K562 (cell line): ENCODE data around the gene ABCA7. TPM values are rescaled to one million over a fixed set of nuclear protein-coding genes. Genes with fewer than 3 reads are reported as not detected.

Experiments used
- ARID3A ChIP-seq: IDR thresholded peaks from 2 replicates; pipeline ENCODE4 v1.6.1; 2012; ENCODE audit warnings: low read depth, low read length, improper control_type of control experiment, borderline replicate concordance
- ARNT ChIP-seq, 2 experiments: fragments of 450-650 bp; IDR thresholded peaks; 2 replicates each; pipeline ENCODE4 v1.6.1; 2016; ENCODE audit warnings: mild to moderate bottlenecking in 1 of 2
- ATF1 ChIP-seq, 2 experiments: fragments of 450-650 bp in 1 of 2; IDR thresholded peaks; 2 replicates each; pipeline ENCODE4 v1.6.1; 2016; ENCODE audit warnings: missing compliant biosample characterization in 1 of 2, missing genetic modification characterization in 1 of 2
- FOXA3 ChIP-seq, 2 experiments: fragments of 450-650 bp in 1 of 2; sonication (generic) in 1 of 2; formaldehyde crosslinking; IDR thresholded peaks in 1 of 2; conservative IDR thresholded peaks in 1 of 2; 2 replicates each; pipeline versions ENCODE4 v1.4.0 to v1.8.0; 2020 to 2022; ENCODE audit warnings: mild to moderate bottlenecking in 2 of 2, missing genetic modification reagents in 1 of 2
- LEF1 ChIP-seq: fragments of 450-650 bp; IDR thresholded peaks from 2 replicates; pipeline ENCODE4 v1.6.1; 2016; ENCODE audit warnings: mild to moderate bottlenecking
- MLX ChIP-seq, 2 experiments: fragments of 450-650 bp in 1 of 2; sonication (generic) in 1 of 2; formaldehyde crosslinking; conservative IDR thresholded peaks; 2 replicates each; pipeline versions ENCODE4 v1.4.0 to v1.8.1; 2020 to 2022; ENCODE audit warnings: mild to moderate bottlenecking in 1 of 2, missing genetic modification reagents in 1 of 2
- MNT ChIP-seq, 2 experiments: fragments of 450-650 bp; conservative IDR thresholded peaks; 2 replicates each; pipeline ENCODE4 v1.6.1; 2017; ENCODE audit warnings: mild to moderate bottlenecking in 2 of 2, moderate library complexity in 2 of 2
- PKNOX1 ChIP-seq: fragments of 450-650 bp; IDR thresholded peaks from 2 replicates; pipeline ENCODE4 v1.6.1; 2016
- POLR2A ChIP-seq: fragments of 450-650 bp; conservative IDR thresholded peaks from 2 replicates; pipeline ENCODE4 v1.6.1; 2016
- RBM22 ChIP-seq: fragments of 200-400 bp; formaldehyde crosslinking; IDR thresholded peaks from 2 replicates; pipeline ENCODE4 v1.6.1; 2018; ENCODE audit warnings: low read length, low read depth; ENCODE audit not compliant: poor library complexity, severe bottlenecking
- UBTF ChIP-seq, 2 experiments: IDR thresholded peaks; 2 replicates each; pipeline ENCODE4 v1.6.1; 2012; ENCODE audit warnings: improper control_type of control experiment in 2 of 2, low read depth in 2 of 2, low read length in 2 of 2, borderline replicate concordance in 1 of 2
- ZBTB33 ChIP-seq: sonication (generic); formaldehyde crosslinking; IDR thresholded peaks from 2 replicates; pipeline ENCODE4 v1.8.1; 2023; ENCODE audit warnings: mild to moderate bottlenecking, missing genetic modification reagents
- ZBTB9 ChIP-seq: fragments of 450-650 bp; formaldehyde crosslinking; IDR thresholded peaks from 2 replicates; pipeline ENCODE4 v1.4.0; 2020; ENCODE audit warnings: mild to moderate bottlenecking, moderate library complexity
- ZNF347 ChIP-seq: fragments of 450-650 bp; formaldehyde crosslinking; IDR thresholded peaks from 2 replicates; pipeline ENCODE4 v1.4.0; 2020; ENCODE audit warnings: low read depth, mild to moderate bottlenecking, moderate library complexity
- ZNF551 ChIP-seq: fragments of 250-450 bp; sonication (Bioruptor Pico); IDR thresholded peaks from 2 replicates; pipeline ENCODE4 v1.5.0; 2021; ENCODE audit warnings: mild to moderate bottlenecking, moderate library complexity
- polyA plus RNA-seq, 8 experiments: library from polyadenylated mRNA; depleted of rRNA in 4 of 8; stranded (reverse) in 5 of 8; unstranded in 3 of 8; fragments of >200 nt; fragmentation: Nextera tagmentation in 2 of 8; fragmentation: Illumina TruSeq in 1 of 8; extraction: Ambion mirVana in 2 of 8; extraction: Trizol in 1 of 8; gene quantifications; 2 replicates each; pipeline versions ENCODE4 v1.2.1 to v1.2.3, GENCODE V29; 2011 to 2014; ENCODE audit warnings: inconsistent platforms in 1 of 8, missing spikeins in 1 of 8
- total RNA-seq, 7 experiments: library from RNA; depleted of rRNA in 6 of 7; stranded (reverse); fragments of >200 nt in 6 of 7; fragmentation: Illumina TruSeq in 2 of 7; extraction: Trizol in 2 of 7; gene quantifications; 2 replicates each; pipeline versions ENCODE4 v1.2.1 to v1.2.3, GENCODE V29; 2011 to 2021; ENCODE audit warnings: low replicate concordance in 1 of 7

Gene ABCA7
- total and polyA plus RNA-seq, 9 of the 15 experiments (the other 6 are each of a cell fraction or from before 2014, with no cell fraction given), result 2.3 to 96.1 (median 31.2) TPM

- TF ChIP-seq PKNOX1 (no peak), ZNF347 (CRISPR knock-in tag) (no peak), ARID3A (no peak), ARNT (IDR thresholded peaks at IDR 0.05) (no peak), MNT (conservative IDR thresholded peaks at IDR 0.05) (0 out of 4 replicates have a peak, but pooled peaks of 1 of the 2 experiments have one; percentile 11), POLR2A (no peak), LEF1 (no peak), FOXA3 (CRISPR knock-in tag; conservative IDR thresholded peaks at IDR 0.05 in 1 of 2, IDR thresholded peaks at IDR 0.05 in 1 of 2) (no peak), ATF1 (CRISPR knock-in tag; IDR thresholded peaks at IDR 0.05) (no peak), ATF1 (tag; IDR thresholded peaks at IDR 0.05) (0 out of 2 replicates have a peak, but pooled peaks have one; percentile 29), ZNF551 (no peak), ZBTB33 (CRISPR knock-in tag) (no peak), MLX (CRISPR knock-in tag; conservative IDR thresholded peaks at IDR 0.05) (no peak), ZBTB9 (no peak), UBTF (IDR thresholded peaks at IDR 0.05; ENCODE audit: borderline replicate concordance in 1 of 2, low read depth in 2 of 2, low read length in 2 of 2) (0 out of 4 replicates have a peak, but pooled peaks of 1 of the 2 experiments have one; percentile 49), RBM22 (peak; percentile 36)
These were observed 27.5 kb downstream of the ABCA7 start (continued) for GRCh38 chr19:1067341-1067957.
